ENCODE data around the gene PIGQ. TPM values are rescaled to one million over a fixed set of nuclear protein-coding genes. Genes with fewer than 3 reads are reported as not detected.

The PIGQ gene
- total RNA-seq, 3 donors from 2014 or later, result 37.8 to 39.6 (median 38.4) TPM

DNA sequence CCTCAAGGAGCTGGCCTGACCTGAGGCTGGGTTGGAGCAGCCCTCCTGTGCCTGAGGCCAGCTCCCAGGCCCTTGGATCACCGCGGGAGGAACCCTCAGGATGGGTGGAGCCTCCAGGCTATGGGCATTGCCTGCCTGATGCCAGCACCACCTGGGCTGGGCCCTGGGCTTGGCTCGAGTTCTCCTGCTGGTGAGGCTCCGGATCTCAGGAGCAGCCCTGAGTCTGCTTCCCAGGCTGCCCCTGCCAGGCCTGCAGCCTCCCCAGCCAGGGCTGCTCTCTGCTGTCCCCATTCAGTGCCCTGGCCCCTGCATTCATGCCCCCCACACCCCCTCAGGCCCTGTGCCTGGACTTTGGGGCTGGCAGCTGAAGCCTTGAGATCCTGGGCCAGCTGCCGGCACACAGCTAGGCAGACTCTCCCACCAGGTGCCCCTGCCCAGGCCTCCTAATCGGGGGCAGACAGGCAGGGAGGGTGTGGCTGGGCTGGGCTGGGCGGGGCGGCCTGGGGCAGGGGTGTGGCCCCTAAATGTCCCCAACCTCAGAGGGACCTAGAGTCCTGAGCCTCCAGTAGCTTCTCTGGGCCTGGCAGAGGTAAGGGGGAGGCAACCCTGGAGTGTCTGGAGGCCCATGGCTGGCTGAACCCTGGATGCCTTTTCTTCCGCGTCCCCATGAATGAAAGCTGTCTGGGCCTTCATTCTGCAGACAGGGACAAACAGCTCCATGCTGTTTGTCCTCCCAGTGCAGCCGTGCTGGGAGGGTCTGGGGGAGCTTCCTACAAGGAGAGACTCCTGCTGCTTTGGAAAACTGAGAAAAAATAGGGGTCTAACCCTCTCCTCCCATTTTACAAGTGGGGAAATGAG, 1.1 kb upstream of the PIGQ start:
- Histone ChIP-seq H3K36me3 (ENCODE audit: low read depth) (no peaks in the 10 kb centered on the region), H3K9me3 (no peaks in the 10 kb centered on the region), H3K4me3 (no peak overlapping the region), H3K4me1 (ENCODE audit: low read depth) (peaks cover 33% of the 10 kb centered on the region)
- DNase-seq (peak; percentile 58 to 74 (median 70)), ATAC-seq (peak; percentile 61)
- TF ChIP-seq, protein P1, sequence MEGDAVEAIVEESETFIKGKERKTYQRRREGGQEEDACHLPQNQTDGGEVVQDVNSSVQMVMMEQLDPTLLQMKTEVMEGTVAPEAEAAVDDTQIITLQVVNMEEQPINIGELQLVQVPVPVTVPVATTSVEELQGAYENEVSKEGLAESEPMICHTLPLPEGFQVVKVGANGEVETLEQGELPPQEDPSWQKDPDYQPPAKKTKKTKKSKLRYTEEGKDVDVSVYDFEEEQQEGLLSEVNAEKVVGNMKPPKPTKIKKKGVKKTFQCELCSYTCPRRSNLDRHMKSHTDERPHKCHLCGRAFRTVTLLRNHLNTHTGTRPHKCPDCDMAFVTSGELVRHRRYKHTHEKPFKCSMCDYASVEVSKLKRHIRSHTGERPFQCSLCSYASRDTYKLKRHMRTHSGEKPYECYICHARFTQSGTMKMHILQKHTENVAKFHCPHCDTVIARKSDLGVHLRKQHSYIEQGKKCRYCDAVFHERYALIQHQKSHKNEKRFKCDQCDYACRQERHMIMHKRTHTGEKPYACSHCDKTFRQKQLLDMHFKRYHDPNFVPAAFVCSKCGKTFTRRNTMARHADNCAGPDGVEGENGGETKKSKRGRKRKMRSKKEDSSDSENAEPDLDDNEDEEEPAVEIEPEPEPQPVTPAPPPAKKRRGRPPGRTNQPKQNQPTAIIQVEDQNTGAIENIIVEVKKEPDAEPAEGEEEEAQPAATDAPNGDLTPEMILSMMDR (IDR thresholded peaks at IDR 0.05), result no peak
- intact Hi-C loops (cut with DNase I, micrococcal nuclease), result no loop called here

GRCh38 chr16:572865-573650, 3.3 kb downstream of the PIGQ start:
- Histone ChIP-seq H3K4me3 (no peak overlapping the region), H3K36me3 (ENCODE audit: low read depth) (no peaks in the 10 kb centered on the region), H3K4me1 (ENCODE audit: low read depth) (peaks cover 17% of the 10 kb centered on the region), H3K9me3 (no peaks in the 10 kb centered on the region)
- TF ChIP-seq, protein P1 (IDR thresholded peaks at IDR 0.05), result no peak
- ATAC-seq, result no peak
- no peak for DNase-seq
- intact Hi-C loops (cut with DNase I, micrococcal nuclease), result loop anchor here (10.0 kb wide), 1 partner anchor 92 kb away; the partner anchor contains the start of gene RHOT2 (in 2 of the 2)

GRCh38 chr16:574021-574760, 4.4 kb downstream of the PIGQ start:
- H3K4me3 ChIP-seq, result no peak overlapping the region
- TF ChIP-seq, protein P1 (IDR thresholded peaks at IDR 0.05), result no peak
- no peak for ATAC-seq
- H3K4me1 ChIP-seq (ENCODE audit: low read depth), result peaks cover 6% of the 10 kb centered on the region
- DNase-seq, result no peak
- H3K9me3 ChIP-seq, result no peaks in the 10 kb centered on the region
- H3K36me3 ChIP-seq (ENCODE audit: low read depth), result no peaks in the 10 kb centered on the region
- intact Hi-C loops (cut with DNase I, micrococcal nuclease), result loop anchor here (10.0 kb wide), 1 partner anchor 91 kb away; the partner anchor contains the start of gene RHOT2 (in 2 of the 2)

- DNase-seq (no peak), ATAC-seq (no peak)
- Histone ChIP-seq H3K4me1 (ENCODE audit: low read depth) (peaks cover 3% of the 10 kb centered on the region), H3K9me3 (no peaks in the 10 kb centered on the region), H3K36me3 (ENCODE audit: low read depth) (no peaks in the 10 kb centered on the region), H3K4me3 (no peak overlapping the region)
- intact Hi-C loops (cut with DNase I, micrococcal nuclease), result loop anchor here (10.0 kb wide), 1 partner anchor 89 kb away; the partner anchor contains the start of gene RHOT2 (in 2 of the 2)
- TF ChIP-seq, protein P1 (IDR thresholded peaks at IDR 0.05), result no peak
These were observed 5.8 kb downstream of the PIGQ start for GRCh38 chr16:575354-576196.

All from mucosa of descending colon (tissue), 3 donors.